GM04504 (cell line): ENCODE measurements around the gene PGRMC1.
"Not testable (repeated sequence)": the region's sequence is repeated elsewhere in the genome, so short reads cannot be mapped to it uniquely, and the experiment has no call there.

Experiments used
- DNase-seq: peaks from one replicate; pipeline ENCODE4 v3.0.0-alpha.2; 2012; ENCODE audit warnings: low read depth

Gene PGRMC1

DNA sequence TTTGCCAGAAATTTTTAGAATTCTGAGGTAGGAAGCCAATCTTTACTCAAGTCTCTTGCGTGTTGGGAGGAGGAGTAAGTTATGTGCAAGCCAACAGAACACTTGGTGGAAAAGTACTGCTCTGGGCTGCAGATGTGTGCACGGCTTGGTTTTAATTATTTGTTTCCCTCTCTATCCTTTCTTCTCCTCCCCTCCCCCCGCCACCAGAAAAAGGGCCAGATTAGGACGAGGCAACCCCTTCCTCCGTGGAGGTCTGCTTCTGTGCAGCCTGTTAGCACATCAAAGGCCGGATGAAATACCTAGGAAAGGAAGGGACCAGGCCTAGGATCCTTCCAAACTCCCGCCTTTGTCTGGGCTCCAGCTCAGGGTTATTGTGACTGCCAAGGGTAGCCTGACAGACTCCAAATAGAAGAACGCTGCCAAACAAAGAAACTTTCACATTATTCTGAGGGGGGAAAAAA lies 1.0 kb upstream of the PGRMC1 start:
- no peak for DNase-seq

DNA sequence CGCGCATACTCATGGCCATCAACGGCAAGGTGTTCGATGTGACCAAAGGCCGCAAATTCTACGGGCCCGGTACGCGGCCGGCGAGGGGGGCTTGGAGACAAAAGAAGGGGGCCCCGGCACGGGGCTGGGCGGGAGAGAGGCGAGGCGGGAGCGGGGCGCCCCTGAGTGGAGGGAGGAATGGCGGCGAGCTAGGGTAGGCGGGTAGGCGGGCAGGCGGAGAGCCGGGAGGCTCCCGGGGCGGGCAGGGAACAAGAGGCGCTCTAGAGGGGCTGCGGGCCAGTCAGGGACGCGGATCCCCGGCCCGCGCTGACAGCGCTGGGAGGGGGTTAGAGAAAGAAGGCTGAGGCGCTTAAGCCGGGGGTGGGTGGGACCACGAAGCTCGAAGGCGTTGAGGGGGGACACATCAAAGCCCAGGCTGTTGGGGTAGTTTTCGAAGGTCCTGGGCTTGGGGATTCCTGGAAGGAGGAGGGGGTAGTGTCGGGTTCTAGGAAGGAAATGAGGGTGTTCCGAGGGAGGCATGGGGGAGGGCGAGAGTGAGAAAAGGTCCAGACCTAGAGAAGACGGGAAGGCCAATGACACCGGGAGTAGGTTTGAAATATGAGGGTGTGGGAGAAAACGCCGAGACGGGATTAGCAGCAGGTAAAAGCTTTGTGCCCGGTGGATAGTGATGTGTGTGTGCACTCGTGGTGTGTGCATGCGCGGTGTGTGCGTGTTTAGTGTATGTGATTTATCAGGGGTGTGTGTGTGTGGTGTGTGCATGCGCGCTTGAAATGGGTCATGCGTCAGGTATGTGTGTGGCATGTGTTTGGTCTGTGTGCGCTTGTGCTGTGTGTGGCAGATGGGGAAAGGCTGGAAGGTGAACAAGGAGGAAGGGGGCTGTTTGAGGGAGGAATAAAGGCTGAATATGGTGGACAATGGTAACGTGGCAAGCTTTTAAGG lies 807 bp downstream of the PGRMC1 start:
- DNase-seq, result no peak

DNA sequence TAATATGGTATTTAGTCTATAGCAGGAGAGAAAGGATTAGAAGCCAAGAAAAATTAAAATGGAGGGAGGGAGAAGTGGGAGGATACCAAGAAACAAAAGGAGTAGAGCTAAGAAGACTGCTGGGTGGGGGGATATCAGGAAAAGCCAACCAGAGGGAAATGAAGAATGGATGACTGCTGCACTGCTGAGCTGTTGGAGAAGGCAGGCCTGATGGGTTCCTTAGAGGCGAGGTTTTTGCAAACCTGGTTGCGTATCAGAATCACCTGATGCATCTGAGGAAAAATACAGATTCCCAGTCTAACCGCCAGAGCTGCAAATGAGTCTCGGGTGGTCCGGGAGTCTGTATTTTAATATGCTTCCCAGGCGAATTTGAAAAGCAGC lies 1.5 kb downstream of the PGRMC1 start:
- no peak for DNase-seq

DNA sequence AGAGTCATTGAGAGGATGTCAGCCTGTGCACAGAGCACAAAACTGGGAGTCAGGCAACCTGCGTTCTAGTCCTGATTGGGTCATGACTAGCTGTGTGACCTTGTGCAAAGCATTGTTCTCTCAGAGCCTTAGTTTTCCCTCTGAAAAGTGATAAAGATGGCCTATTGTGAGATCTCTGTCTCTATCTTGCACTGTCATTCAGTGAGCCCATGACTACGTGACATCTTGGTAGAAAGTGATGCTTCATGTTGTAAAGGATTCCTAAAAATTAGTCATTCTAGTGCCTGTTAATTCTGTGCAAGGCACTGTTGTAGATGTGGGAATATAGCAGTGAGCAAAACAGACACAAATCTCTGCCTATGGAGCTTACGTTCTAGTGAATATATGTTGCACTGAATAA lies 2.5 kb downstream of the PGRMC1 start:
- no peak for DNase-seq

DNA sequence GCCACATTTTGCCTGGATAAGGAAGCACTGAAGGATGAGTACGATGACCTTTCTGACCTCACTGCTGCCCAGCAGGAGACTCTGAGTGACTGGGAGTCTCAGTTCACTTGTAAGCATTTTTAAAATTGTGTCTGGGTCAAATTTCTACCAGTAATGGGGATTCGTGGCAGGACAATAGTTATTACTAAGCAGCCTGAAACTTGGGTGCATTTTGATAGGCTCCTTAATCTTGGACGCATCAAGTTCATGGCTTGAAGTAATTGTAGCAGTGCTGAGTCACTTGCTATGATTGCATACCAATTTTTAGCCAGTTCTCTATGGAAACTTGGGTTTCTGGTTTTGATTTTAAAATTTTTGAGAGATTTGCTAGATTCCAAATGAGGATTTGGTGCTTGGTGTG lies 4.3 kb downstream of the PGRMC1 start:
- DNase-seq, result peak; percentile 65

DNA sequence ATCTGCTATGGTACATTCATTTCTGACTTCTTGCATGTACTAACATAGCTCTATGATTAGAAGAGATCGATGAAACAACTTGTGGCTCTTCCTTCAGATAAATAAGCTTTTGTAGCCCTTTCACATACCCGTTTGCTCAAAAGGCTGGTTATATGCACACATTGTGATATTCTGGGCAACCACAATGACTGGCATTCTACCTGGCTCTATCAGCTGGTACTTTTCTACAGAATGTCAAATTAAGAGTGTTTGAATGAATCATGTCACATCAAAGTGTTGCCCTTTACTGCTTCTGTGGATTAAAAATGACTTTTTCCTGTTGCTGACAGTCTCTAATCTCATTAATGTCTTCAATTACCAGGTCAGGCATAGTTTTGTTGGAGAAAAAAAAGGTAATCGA lies 11.6 kb downstream of the PGRMC1 start:
- no peak for DNase-seq

DNA sequence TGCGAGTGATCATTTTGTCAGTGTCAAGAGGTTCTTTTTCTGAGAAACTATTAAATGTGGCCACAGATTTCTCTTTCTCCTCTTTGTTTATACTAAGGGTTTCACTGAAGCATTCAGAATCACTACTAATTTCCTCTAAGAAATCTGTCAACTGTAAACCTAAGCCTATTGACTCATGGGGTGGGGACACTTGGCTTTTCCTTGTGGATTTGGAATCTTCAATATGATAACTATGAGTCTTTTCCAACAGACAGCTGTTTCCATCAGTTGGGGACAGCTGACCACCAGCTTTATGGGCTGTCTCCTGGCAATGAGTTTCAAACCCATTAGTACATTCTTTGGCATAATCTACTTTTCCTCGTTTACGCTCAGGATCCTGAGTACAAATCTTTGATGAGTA lies 13.8 kb downstream of the PGRMC1 start:
- DNase-seq, result no peak

DNA sequence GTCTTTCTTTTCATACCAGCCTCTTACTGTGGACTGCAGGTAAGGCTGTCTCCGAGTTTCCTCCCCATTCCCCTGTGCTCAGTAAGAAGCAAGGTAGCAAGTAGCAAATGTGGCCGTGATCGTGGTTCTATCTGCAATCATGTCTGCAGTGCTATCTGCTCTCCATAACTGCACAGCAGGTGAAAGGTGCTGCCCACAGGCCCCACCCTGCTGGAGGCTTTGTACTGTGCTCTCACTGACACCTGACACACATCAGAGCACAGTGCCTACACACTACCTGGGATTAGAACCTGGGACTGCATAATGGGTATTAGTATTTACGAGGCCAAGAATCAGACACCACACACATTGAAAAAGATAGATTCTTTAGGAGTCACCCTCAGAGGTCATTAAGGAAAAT lies 15.3 kb downstream of the PGRMC1 start:
- no peak for DNase-seq

DNA sequence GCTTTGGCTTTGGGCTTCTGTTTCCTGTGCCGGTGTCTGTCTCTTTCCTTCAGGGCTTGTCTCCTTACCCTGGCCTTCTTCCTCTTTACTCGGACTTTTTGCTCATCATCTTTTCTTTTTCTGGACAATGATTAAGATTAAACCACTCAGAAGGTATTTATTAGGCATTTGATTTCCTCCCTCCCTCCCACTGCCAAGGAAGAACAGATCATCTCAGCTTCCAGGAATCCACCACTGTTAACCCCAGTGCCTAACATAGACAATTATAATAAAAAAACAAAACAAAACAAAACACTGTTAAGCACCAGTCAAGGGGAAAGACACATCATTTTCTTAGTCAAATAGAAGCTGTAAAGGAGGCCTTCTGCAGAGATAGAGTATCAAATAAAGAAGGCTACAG lies 16.6 kb downstream of the PGRMC1 start:
- DNase-seq, result no peak

DNA sequence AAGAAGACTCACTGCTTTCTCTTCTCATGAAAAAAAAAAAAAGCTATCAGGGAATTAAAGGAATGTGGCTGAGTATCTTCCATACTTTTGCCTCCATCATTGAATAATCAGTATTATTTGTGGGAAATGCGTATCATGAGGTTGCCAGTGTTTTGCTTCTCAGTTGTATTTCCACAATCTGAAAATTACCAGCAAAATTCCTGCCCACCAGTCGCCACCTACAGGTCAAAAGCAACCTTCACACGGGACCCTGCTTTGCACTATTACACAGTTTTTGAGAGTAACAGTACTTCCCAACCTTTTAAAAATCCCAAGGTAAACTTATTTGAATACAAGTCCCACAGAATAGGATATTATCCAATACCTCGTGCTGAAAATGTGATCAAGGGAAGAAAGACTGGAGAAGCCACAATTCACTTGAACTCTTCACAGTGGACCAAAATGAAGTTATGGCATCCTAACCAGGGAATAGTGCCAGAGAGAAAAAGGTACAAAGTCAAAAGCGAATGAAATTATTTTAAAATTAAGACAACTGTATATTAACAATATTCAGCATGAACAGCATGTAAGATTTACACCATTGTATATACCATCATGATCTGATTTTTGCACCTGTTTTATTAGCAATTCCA lies 30.4 kb downstream of the PGRMC1 start:
- no peak for DNase-seq

DNA sequence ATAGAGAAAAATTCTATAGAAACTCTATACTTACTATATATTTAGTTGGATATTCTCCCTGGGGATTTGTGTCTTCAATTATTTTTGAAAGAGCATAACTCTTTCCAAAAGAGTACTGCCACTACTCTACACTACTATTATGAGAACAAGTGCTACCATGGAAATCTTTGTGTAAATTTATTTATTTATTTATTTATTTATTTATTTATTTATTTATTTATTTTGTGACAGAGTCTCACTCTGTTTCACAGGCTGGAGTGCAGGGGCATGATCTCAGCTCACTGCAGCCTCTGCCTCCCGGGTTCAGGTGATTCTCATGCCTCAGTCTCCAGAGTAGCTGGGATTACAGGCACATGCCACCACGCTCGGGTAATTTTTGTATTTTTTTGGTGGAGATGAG lies 31.0 kb downstream of the PGRMC1 start:
- not testable (repeated sequence) for DNase-seq

DNA sequence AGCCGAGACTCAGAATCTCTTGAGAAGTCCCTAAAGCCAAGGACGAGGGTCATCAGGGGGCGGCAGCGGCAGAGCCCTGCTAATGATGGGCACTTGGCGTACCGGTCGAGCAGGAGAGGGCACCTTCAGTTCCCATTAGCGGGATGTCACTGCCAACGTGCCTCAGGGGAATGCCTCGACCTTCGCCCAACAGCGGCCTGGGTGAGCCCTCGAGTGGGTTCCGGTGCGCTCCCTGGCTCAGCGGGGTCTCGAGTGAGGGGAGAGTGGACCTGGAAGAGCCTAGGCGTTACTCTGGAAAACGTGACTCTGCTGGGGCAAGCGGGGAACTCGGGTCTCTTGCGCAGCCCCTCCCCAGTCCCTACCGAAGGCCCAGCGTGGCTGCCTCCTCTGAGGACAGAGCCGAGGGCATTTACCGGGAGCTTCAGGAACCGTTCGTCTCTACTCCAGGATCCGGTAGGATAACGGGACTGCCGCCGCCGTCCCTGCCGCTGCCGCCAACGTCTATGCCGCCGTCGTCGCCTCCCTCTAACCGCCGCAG lies 36.9 kb downstream of the PGRMC1 start:
- DNase-seq, result no peak

DNA sequence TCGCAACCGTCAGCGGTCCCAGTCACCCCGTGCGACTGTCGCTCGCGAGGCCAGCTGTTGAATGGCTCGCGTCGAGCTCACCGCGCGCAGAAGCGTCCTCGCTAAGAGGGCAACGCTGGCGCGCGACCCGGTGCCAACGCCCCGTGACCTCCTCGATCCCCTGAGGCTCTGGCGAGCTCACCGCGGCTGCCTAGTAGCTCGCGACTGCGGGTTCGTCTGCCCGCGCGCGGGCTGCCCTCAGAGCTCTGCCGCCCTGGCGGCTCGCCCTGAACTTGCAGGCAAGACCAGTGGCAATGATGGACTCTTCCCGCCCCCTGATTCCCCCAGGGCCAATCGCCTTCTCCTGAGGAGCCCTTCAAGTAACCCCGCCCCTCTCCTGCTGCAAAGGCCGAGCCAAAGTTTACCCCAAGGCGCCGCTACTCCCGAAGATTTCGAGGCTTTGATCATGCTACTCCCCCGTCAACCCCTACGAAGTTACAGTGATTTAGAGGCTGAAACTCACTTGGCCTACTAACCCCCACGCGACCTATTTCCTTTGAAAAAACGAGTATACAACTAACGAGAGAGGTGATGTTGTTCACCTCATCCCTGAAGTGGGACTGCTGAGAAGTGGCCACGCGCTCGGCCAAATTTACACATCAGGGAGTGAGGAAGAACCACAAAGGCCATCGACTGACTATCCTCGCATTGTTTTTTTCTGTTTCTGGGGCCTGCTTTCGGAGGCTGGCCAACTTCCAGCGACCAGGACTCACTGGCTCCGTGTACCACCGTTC lies 37.5 kb downstream of the PGRMC1 start:
- no peak for DNase-seq

DNA sequence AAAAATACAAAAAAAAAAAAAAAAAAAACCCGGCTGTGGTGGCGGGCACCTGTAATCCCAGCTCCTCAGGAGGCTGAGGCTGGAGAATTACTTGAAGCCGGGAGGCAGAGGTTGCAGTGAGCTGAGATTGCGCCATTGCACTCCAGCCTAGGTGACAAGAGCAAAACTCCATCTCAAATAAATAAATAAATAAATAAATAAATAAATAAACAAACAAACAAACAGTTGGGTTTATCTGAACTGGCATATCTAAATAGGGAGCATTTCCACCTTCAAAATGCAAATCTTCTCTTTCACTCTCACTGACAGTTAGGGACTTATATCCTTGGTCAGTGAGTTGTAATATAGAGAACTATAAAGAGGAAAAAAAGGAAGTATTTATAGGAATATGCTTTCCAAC lies 46.3 kb downstream of the PGRMC1 start:
- DNase-seq, result not testable (repeated sequence)

DNA sequence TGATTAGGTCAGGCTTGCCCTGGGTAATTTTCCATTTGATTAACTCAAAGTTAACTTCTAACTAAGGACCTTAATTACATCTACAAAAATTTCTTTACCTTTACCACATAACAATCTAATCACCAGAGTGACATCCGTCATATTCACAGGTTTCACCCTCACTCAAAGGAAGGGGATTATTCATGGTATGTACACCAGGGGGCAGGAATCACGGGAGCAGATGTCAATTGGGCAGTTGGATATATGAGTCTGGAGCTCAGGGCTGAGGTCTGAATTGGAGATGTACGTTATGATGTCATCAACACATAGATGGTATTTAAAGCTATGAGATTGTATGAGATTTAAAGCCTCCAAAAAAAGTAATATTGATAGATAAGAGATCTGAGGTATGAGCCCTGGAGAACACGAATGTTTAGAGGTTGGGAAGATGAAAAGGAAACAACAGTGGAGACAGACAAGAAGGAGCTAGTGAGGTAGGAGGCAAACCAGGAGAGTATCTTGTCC lies 52.9 kb downstream of the PGRMC1 start:
- DNase-seq, result no peak

DNA sequence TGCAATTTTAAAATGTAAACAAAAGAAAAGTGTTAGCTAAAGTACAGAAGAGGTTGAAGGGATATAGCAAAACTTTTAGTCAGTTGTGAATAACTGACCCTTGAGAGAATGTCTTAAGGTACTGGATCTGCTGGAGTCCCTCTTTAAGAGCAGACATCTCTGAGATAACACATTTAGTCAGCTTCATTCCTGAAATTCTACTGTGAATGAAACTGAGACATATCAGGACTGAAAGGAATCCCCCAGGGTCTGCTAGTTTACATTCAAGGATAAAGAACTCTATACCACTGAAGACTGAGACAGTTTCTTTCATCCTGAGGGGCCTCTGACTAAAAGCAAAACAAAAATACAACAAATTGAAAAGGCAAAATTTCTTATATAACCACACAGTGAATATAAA lies 54.4 kb downstream of the PGRMC1 start:
- DNase-seq, result no peak

DNA sequence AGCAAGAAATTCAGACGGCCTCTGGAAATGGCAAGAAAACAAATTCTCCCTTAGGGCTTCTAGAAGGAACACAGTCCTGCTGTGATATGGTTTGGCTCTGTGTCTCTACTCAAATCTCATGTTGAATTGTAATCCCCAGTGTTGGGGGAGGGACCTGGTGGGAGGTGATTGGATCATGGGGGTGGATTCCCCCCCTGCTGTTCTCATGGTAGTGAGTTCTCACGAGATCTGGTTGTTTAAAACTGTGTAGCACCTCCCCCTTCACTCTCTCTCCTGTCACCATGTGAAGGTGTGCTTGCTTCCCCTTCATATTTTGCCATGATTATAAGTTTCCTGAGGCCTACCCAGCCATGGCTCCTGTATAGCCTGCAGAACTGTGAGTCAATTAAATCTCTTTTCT lies 55.2 kb downstream of the PGRMC1 start:
- DNase-seq, result not testable (repeated sequence)

DNA sequence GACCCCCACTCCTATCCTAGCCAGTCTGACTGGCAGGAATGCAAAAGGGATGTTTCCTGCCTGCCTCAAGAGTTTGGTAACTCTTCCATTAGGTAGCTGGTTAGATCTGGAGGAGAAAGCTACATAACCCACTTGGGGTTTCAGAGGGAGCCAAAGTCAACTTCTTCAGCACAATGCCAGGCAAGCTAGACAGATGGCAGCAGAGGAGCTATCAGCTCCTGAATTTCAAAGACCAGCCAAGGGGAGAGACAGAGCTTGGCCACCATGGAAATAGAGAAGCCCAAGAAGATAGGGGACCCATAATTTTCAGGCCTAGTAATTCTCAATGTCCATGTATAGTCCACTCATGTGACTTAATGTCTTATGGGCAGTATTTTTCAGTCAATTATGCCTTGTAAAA lies 56.4 kb downstream of the PGRMC1 start:
- DNase-seq, result no peak
